Measurements from ENCODE around the gene MED25.
A peak's percentile ranks its signal among the peaks of the same experiment; 100 is the strongest.

Gene MED25

GRCh38 chr19:49817964-49818648 lies at the start of gene MED25:
TSS of gene MED25 (plus strand) at chr19:49818289. CDS start at chr19:49818342, 53 bp downstream.
- Histone ChIP-seq H3K9me3 (ENCODE audit: severe bottlenecking) (no peaks in the 10 kb centered on the region), H3K27me3 (ENCODE audit: insufficient read depth, poor library complexity, severe bottlenecking) (no peaks in the 10 kb centered on the region), H3K4me1 (ENCODE audit: insufficient read depth, poor library complexity, severe bottlenecking) (peaks cover 4% of the 10 kb centered on the region), H3K4me3 (ENCODE audit: severe bottlenecking) (peak within 1 kb of the TSS; percentile 68), H3K36me3 (ENCODE audit: low read depth) (peaks cover 17% of the 10 kb centered on the region), H3K27ac (ENCODE audit: poor library complexity, severe bottlenecking) (peak within 1 kb of the TSS; percentile 48)
- peak; percentile 75 for ATAC-seq (ENCODE audit: low read depth)
- TF ChIP-seq CTCF (IDR thresholded peaks at IDR 0.05; ENCODE audit: poor library complexity, severe bottlenecking), result no peak
- DNase-seq (ENCODE audit: low spot score), result no peak

GRCh38 chr19:49770529-49770928 lies 47.6 kb upstream of the MED25 start:
- ATAC-seq (ENCODE audit: low read depth), result no peak

GRCh38 chr19:49771674-49772139 lies 46.4 kb upstream of the MED25 start:
- Histone ChIP-seq H3K4me3 (ENCODE audit: severe bottlenecking) (no peak overlapping the region), H3K27ac (ENCODE audit: poor library complexity, severe bottlenecking) (no peak overlapping the region), H3K36me3 (ENCODE audit: low read depth) (peaks cover 4% of the 10 kb centered on the region; the same call in 1 of the 2 replicates), H3K4me1 (ENCODE audit: insufficient read depth, poor library complexity, severe bottlenecking) (peaks cover 3% of the 10 kb centered on the region), H3K9me3 (ENCODE audit: severe bottlenecking) (no peaks in the 10 kb centered on the region), H3K27me3 (ENCODE audit: insufficient read depth, poor library complexity, severe bottlenecking) (no peaks in the 10 kb centered on the region)
- no peak for ATAC-seq (ENCODE audit: low read depth)
- no peak for TF ChIP-seq CTCF (IDR thresholded peaks at IDR 0.05; ENCODE audit: poor library complexity, severe bottlenecking)
- DNase-seq (ENCODE audit: low spot score), result no peak

More at GRCh38 chr19:49770529-49770928, 47.6 kb upstream of the MED25 start:
- Histone ChIP-seq H3K4me3 (ENCODE audit: severe bottlenecking) (no peak overlapping the region), H3K36me3 (ENCODE audit: low read depth) (peaks cover 4% of the 10 kb centered on the region; the same call in 1 of the 2 replicates), H3K4me1 (ENCODE audit: insufficient read depth, poor library complexity, severe bottlenecking) (peaks cover 6% of the 10 kb centered on the region), H3K27ac (ENCODE audit: poor library complexity, severe bottlenecking) (no peak overlapping the region), H3K9me3 (ENCODE audit: severe bottlenecking) (no peaks in the 10 kb centered on the region), H3K27me3 (ENCODE audit: insufficient read depth, poor library complexity, severe bottlenecking) (no peaks in the 10 kb centered on the region)
- DNase-seq (ENCODE audit: low spot score), result no peak
- no peak for TF ChIP-seq CTCF (IDR thresholded peaks at IDR 0.05; ENCODE audit: poor library complexity, severe bottlenecking)

GRCh38 chr19:49772850-49773432 lies 45.1 kb upstream of the MED25 start:
- Histone ChIP-seq H3K4me1 (ENCODE audit: insufficient read depth, poor library complexity, severe bottlenecking) (peaks cover 3% of the 10 kb centered on the region), H3K27ac (ENCODE audit: poor library complexity, severe bottlenecking) (no peak overlapping the region), H3K27me3 (ENCODE audit: insufficient read depth, poor library complexity, severe bottlenecking) (no peaks in the 10 kb centered on the region), H3K9me3 (ENCODE audit: severe bottlenecking) (no peaks in the 10 kb centered on the region), H3K4me3 (ENCODE audit: severe bottlenecking) (no peak overlapping the region), H3K36me3 (ENCODE audit: low read depth) (peaks cover 4% of the 10 kb centered on the region)
- no peak for ATAC-seq (ENCODE audit: low read depth)
- TF ChIP-seq CTCF (IDR thresholded peaks at IDR 0.05; ENCODE audit: poor library complexity, severe bottlenecking), result no peak
- no peak for DNase-seq (ENCODE audit: low spot score)
